Measurements from ENCODE around the gene PIK3C2A.

GRCh38 chr11:17183836-17184235, 23.9 kb downstream of the PIK3C2A start:
- no peak for TF ChIP-seq CTCF (IDR thresholded peaks at IDR 0.05)
- TF ChIP-seq POLR2A (IDR thresholded peaks at IDR 0.05): no peak
